ENCODE measurements around the gene INTS1. TPM values are rescaled to one million over a fixed set of nuclear protein-coding genes. Genes with fewer than 3 reads are reported as not detected.

Gene INTS1
- polyA plus RNA-seq, 5 donors = 38.0 to 68.0 (median 51.8) TPM

DNA sequence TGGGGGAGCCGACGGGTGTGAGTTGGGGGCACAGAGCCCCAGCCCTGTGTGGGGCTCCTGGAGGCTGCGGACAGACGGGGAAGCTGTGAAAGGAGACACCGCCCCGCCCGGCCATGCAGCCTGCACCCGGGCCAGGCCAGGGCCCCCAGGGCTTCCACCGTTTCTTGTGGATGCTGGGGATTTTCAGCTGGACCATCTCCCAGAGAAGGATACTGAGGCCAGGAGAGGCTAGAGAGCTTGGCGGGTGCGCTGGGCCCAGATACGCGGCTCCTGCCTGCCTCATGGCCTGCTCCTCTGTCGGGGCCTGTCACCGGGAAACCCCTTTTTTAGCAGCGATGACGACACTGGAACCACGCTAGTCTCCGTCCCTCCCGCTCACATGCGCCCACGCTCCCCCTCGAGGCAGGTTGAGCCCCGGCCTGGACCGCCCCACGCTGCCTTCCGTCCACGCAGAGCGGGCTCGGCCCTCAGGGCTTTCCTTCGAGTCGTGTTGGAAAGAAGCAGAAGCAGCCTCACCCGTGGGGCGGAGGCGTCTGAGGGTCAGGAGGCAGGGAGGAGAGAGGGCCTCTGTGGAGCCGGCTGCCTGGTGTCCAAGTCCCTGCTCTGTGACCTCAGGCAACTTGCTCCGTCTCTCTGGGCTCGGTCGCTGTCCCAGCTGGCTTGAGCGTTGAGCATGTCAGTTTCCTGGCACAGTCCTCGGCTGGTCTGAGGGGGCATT, 40.1 kb upstream of the INTS1 start:
- no peak for DNase-seq

- no peak for DNase-seq
These were observed 39.6 kb upstream of the INTS1 start for GRCh38 chr7:1543826-1544177.

GRCh38 chr7:1542841-1543747, 38.9 kb upstream of the INTS1 start:
- DNase-seq = no peak

- DNase-seq = no peak
These were observed 38.1 kb upstream of the INTS1 start for GRCh38 chr7:1542329-1542728.

DNA sequence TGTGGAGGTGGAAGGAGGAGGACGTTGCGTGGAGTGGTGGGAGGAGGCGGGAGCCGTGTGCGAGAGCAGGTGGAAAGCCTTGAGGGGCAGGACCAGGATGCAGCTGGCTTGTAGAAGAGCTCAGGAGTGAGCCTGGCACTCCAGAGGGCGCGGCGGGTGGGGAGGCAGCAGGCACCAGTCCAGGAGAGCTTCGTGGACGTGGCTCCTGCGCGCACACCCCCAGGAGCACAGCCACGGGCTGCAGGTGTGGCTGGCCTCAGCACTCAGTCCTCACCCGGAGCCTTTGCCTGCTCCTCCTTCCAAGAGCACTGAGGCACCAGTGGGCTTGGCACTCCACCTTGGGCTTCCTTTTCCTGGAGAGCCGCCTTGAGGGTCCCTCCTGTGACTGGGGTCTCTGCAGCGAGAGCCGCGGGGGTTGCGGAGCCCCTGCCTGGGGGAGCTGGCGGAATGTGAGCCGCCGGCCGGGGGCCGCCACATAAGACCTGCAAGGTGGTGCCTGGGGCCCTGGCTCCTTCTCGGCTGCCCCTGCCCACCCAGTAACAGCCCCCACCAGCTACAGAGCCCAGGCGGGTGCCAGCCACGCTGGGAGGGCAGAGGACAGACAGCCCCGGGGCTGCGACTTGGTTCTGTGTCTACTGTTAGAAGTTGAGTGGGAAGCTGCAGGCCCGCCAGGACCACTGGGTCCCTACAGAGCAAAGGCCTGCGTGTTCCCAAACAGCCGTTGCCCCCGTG, 37.4 kb upstream of the INTS1 start:
- no peak for DNase-seq

GRCh38 chr7:1540776-1541271, 36.6 kb upstream of the INTS1 start:
- DNase-seq = no peak

DNA sequence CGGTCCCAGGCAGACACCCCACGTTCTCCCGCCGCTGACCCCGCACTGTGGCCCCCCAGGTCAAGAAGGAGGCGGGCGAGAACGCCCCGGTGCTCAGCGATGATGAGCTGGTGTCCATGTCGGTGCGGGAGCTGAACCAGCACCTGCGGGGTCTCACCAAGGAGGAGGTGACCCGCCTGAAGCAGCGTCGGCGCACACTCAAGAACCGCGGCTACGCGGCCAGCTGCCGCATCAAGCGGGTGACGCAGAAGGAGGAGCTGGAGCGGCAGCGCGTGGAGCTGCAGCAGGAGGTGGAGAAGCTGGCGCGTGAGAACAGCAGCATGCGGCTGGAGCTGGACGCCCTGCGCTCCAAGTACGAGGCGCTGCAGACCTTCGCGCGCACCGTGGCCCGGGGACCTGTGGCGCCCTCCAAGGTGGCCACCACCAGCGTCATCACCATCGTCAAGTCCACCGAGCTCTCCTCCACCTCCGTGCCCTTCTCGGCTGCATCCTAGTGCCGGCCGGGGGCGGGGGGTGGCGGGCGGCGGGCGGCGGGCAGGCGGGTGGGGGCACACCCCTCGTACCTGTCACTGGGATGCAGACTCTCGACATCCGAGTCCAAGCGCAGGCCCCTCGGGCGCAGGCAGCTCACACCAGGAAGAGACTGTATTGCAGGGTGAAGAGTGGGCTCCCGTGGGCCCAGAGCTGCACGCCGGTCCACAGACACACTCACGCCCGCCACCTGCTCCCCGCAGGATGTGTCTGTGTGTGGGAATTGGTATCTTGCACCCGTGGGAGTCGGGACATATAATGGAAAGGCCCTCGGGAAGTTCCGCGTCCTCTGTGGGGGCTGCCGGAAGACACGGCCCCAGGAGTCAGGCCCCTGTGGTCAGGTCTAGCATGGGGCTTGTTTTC, 35.9 kb upstream of the INTS1 start:
- no peak for DNase-seq

DNA sequence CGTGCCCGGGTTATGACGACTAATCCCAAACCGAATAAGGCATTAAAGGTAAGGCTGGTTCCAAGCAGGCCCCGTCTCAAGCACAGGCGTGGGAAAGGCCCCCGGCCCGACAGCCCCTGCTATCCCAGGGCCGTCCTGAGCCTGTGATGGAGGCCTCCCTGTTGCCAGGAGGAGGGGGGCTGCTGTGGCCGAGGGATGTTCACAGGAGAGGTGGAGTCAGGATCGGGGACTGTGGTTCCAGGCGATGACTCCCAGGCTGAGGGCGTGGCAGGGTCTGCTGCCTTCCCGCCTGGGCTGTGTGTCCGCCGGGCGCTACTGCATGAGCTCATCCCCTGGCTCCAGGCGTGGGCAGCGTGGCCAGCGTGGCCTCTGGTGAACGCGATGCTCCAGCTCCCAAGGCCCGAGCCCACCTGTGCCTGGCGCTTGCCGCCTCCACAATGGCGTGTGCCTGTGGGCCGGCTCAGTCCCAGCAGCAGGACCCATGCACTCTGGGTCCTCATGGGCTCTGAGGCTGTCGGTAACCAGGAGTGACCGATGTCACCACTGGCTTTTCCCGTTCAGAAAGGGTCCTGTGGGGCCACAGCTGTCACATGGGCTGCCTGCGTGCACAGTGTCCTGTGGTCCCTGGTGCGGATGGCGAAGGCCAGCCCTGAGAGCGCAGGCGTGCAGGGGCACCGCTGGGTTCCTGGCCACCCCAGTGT, 35.1 kb upstream of the INTS1 start:
- no peak for DNase-seq

DNA sequence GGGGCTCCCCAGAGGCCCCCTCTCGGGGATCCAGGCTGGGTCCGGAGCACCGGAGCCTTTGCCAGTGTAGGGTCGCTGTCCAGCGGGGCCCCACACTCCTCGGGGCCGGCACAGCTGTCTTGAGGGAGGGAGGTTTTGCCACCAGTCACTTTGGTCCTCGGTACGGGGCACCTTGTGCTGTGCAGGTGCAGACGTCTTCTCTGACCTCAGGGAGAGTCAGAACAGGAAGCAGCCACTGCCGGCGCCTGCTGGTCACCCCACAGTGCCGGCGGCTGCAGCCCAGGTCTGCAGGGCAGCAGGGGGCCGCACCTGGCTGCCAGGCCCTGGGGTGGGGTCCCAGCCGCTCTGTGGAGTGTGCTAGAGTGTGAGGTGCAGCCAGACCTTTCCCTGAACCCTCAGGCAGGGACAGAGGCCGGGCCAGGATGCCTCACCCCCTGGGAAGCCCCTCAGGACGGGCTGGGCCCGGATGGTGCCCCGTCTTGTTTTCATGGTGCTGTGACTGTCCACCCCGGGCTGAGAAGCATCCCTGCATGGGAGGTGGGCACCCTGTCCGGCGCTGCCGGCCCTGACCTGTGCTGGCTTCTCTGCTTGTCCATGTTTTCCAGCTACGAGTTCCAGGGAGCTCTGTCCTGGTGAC, 34.5 kb upstream of the INTS1 start:
- no peak for DNase-seq

DNA sequence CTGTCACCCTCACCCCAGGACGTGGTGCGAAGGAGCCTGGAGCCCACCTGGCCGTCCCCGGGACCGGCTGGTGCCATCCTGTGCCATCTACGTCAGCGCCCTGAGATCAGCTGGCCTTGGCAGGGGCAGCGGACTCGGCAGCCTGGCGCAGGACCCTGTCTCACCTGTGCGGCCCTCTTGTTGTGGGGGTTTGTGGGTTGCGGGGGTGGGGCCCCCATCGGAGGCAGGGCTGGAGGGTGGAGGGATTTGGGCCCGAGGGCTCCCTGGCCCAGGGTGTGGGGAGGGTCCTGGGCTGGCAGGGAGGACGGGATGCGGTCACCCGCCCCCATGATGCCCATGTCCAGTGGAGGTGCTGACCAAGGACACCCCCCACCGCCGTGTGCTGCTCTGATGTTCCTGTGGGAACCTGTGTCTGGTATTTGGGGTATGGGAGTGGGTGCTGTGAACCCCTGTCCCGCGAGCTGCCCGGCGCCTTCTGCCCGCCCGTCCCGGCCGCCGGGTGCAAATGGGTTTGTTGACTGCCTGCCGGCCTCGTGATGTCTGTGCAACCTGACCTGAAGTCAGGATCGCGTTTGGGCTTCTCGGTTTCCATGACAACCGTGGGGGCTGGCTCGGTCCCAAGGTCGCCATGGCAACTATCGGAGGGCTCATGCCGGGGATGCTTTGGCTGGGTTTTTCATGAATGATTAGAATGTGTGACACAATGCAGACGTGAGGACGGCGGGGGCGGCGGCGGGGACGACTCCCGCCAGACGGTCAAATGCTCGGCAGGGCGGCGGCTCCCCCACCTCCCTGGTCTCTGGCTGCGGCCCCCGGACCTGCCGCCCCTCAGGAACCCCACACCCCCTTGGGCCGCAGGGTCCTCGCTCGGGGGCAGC, 33.6 kb upstream of the INTS1 start:
- DNase-seq = peak; percentile 86 to 92

- DNase-seq = peak; percentile 91 to 94
These were observed 32.8 kb upstream of the INTS1 start for GRCh38 chr7:1536743-1537534.

DNA sequence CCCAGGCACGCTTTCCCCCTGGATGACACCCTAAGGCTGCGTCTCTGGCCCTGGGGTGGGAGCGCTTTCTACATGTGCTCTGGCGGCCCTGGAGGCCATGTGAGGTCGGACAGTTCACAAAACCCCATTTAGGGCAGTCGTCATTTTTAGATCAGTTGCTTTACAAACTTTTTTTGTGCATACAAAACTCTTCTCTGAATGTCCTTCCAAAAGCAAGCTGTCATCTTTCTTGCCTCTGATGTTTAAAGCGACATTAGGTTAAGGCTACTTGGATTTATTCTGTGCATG, 32.2 kb upstream of the INTS1 start:
- DNase-seq = no peak

- DNase-seq = no peak
These were observed 31.7 kb upstream of the INTS1 start for GRCh38 chr7:1535701-1536454.

- no peak for DNase-seq
These were observed 30.9 kb upstream of the INTS1 start for GRCh38 chr7:1535100-1535458.

GRCh38 chr7:1534330-1535099, 30.3 kb upstream of the INTS1 start:
- no peak for DNase-seq

GRCh38 chr7:1533547-1534329, 29.5 kb upstream of the INTS1 start:
- no peak for DNase-seq
